Uterine smooth muscle cell (primary cell): ENCODE results near the gene IFIT3. TPM values are rescaled to one million over a fixed set of nuclear protein-coding genes. Genes with fewer than 3 reads are reported as not detected.

Experiments used
- total RNA-seq: library from RNA; depleted of rRNA; stranded (reverse); fragments of >200 nt; gene quantifications from 2 replicates; pipeline ENCODE4 v1.2.3, GENCODE V29; 2014

IFIT3 gene, protein sequence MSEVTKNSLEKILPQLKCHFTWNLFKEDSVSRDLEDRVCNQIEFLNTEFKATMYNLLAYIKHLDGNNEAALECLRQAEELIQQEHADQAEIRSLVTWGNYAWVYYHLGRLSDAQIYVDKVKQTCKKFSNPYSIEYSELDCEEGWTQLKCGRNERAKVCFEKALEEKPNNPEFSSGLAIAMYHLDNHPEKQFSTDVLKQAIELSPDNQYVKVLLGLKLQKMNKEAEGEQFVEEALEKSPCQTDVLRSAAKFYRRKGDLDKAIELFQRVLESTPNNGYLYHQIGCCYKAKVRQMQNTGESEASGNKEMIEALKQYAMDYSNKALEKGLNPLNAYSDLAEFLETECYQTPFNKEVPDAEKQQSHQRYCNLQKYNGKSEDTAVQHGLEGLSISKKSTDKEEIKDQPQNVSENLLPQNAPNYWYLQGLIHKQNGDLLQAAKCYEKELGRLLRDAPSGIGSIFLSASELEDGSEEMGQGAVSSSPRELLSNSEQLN
- total RNA-seq, result 28.9 and 36.6 TPM in 2 replicates

GRCh38 chr10:89327803-89328441 is at the start of gene IFIT3:
IFIT3 (plus strand) TSS chr10:89327997; CDS start chr10:89328074, 77 bp downstream.

GRCh38 chr10:89301721-89302445 is 25.9 kb upstream of the IFIT3 start, which contains the start of gene IFIT2:
IFIT2 (plus strand) TSS chr10:89302046; CDS start chr10:89302124, 78 bp downstream.

GRCh38 chr10:89377705-89378637 is 50.2 kb downstream of the IFIT3 start, which contains the start of gene IFIT1B:
IFIT1B (plus strand) TSS chr10:89378056; CDS start chr10:89378136, 80 bp downstream.

Other genes starting within 250 kb of the IFIT3 start
- 0.25 TPM in 1 of 2 replicates, not detected in the other for gene CH25H, start 120.7 kb upstream of the IFIT3 start, total RNA-seq
- gene LIPA, start 76.2 kb upstream of the IFIT3 start, total RNA-seq, result 72.5 and 84.5 TPM in 2 replicates
- gene IFIT2, start 26.0 kb upstream of the IFIT3 start, total RNA-seq, result 8.2 and 14.2 TPM in 2 replicates
- not detected in 2 replicates for gene IFIT1B, start 50.1 kb downstream of the IFIT3 start, total RNA-seq
- 12.7 and 16.4 TPM in 2 replicates for gene IFIT1, start 64.6 kb downstream of the IFIT3 start, total RNA-seq
- gene IFIT5, start 86.6 kb downstream of the IFIT3 start, total RNA-seq, result 19.9 and 30.1 TPM in 2 replicates
- under 0.01 TPM in 1 of 2 replicates, not detected in the other for gene SLC16A12, start 207.6 kb downstream of the IFIT3 start, total RNA-seq